HG02678 (cell line): Measurements from ENCODE around the gene TUBA4B.
"Not testable (repeated sequence)": the region's sequence is repeated elsewhere in the genome, so short reads cannot be mapped to it uniquely, and the experiment has no call there.

Experiments used
- ATAC-seq: cut with Tn5 transposase; IDR thresholded peaks from one replicate; pipeline ENCODE4 v1.9.1; 2021; ENCODE audit warnings: mild to moderate bottlenecking, moderate library complexity; ENCODE audit not compliant: unreplicated experiment

The TUBA4B gene

DNA sequence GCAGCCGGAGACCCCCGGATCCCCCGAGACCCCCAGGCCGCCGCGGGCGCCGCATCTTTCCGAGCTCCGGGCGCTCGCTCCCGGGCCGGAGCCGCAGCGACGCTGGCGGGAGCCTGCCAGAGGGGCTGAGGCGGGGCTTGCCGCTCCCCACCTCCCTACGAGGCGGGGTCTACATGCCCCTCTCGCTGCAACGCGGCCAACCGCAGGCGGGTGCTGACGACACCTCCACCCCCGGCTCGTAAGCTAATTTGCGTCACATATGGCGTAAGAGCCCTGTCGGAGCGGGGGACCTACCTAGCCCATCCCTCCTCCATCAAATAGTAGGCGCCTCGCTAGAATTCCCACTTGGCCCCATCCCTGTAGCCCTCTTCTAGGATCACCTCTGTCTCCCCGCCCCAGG lies 56.2 kb downstream of the TUBA4B start, which contains the start of gene PTPRN:
Gene PTPRN, minus strand, starts transcription at position 124 of the 400 bp plus-strand sequence. Its CDS starts 69 bp downstream, at position 55.
- no peak for ATAC-seq

- not testable (repeated sequence) for ATAC-seq
Measured at GRCh38 chr2:219312683-219313263, 59.7 kb downstream of the TUBA4B start.

DNA sequence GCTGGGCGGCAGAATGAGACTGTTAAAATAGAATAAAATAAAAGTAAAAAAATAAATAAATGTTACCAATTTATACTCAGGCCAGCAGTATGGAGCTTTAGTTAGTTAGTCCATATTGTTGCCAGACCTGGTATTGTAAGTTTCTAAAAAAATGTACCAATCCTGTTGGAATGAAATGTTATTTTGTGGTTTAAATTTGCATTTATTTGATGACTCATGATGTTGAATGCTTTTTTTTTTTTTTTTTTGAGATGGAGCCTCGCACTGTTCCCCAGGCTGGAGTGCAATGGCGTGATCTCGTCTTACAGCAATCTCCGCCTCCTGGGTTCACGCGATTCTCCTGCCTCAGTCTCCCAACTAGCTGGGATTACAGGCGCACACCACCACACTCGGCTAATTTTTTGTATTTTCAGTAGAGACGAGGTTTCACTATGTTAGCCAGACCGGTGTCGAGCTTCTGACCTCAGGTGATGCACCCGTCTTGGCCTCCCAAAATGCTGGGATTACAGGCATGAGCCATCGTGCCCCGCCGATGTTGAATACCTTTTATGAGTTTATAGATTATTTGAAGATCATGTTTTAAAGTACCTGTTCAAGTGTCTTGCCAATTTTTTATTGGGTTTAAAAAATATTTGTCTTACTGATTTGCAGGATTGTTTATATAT lies 61.9 kb downstream of the TUBA4B start:
- ATAC-seq, result no peak
